Vagina (tissue), 2 donors: ENCODE results near the gene LXN. TPM values are rescaled to one million over a fixed set of nuclear protein-coding genes. Genes with fewer than 3 reads are reported as not detected.

Experiments used
- DNase-seq, 2 donors: peaks; one replicate each; pipeline ENCODE4 v3.0.0-alpha.2; 2017; ENCODE audit errors: extremely low spot score in 2 of 2
- H3K27ac ChIP-seq: fragments of 200-600 bp; sonication (generic); one replicate; pipeline ENCODE4 v1.5.1; 2019
- H3K27me3 ChIP-seq: fragments of 200-600 bp; sonication (generic); one replicate; pipeline ENCODE4 v1.5.1; 2019
- H3K36me3 ChIP-seq, 2 donors: fragments of 200-600 bp; sonication (generic); one replicate each; pipeline ENCODE4 v1.5.1; 2017 to 2019
- H3K4me1 ChIP-seq: fragments of 200-600 bp; sonication (generic); one replicate; pipeline ENCODE4 v1.5.1; 2019
- H3K4me3 ChIP-seq, 2 donors: fragments of 200-600 bp; sonication (generic); 1 replicate in 1 of 2; 2 replicates in 1 of 2; pipeline ENCODE4 v1.5.1; 2016 to 2019
- H3K9me3 ChIP-seq: fragments of 200-600 bp; sonication (generic); one replicate; pipeline ENCODE4 v1.5.1; 2019
- POLR2A ChIP-seq, 2 donors: fragments of 450-650 bp; IDR thresholded peaks; one replicate each; pipeline ENCODE4 v1.6.1; 2017; ENCODE audit warnings: antibody characterized with exemption in 2 of 2, mild to moderate bottlenecking in 2 of 2, moderate library complexity in 2 of 2
- POLR2AphosphoS5 ChIP-seq, 2 donors: sonication (generic); formaldehyde crosslinking; IDR thresholded peaks; one replicate each; pipeline ENCODE4 v1.9.0; 2017; ENCODE audit warnings: antibody characterized with exemption in 2 of 2, mild to moderate bottlenecking in 2 of 2, low read depth in 1 of 2; ENCODE audit not compliant: insufficient read depth in 1 of 2
- intact Hi-C: fragments of 100-400 bp; cut with DNase I; formaldehyde crosslinking; loops from one replicate; pipeline ENCODE4 v1.15.1; 2023
- total RNA-seq: library from RNA; depleted of rRNA; stranded (reverse); fragments of >200 nt; gene quantifications from one replicate; pipeline ENCODE4 v1.2.3, GENCODE V29; 2016
- TF ChIP-seq, protein P1 (sequence below), 3 experiments: fragments of 450-650 bp in 2 of 3; fragments of 200-600 bp in 1 of 3; sonication (generic) in 1 of 3; IDR thresholded peaks; one replicate each; pipeline ENCODE4 v1.5.1; 2017 to 2019; ENCODE audit warnings: antibody characterized with exemption in 3 of 3, mild to moderate bottlenecking in 2 of 3, moderate library complexity in 2 of 3

Gene LXN
- total RNA-seq, 1 donor from 2014 or later = 22.6 TPM

DNA sequence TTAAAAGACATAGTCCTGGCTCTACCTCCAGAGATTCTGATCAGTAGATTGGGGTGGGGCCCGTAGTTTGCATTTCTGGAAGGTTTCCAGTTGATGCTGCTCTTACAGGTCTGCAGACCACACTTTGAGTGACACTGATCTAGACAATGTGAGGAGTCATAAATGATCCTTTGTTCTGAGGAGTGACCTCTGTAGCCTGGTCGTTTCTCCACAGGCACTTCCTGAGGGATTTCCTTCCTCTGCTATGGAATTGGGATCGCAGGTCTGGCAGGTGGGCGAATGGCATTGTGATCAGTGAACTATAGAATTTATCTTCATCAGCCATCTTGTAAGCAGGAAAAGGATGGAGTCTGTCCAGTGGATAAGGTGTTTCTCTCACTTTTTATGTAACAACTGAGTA is 22.7 kb downstream of the LXN start:
- Histone ChIP-seq H3K27me3 (no peaks in the 10 kb centered on the region), H3K9me3 (no peaks in the 10 kb centered on the region), H3K27ac (no peak overlapping the region), H3K4me3 (no peak overlapping the region), H3K36me3 (peaks cover 0 to 29% of the 10 kb centered on the region in 2 donors), H3K4me1 (peaks cover 22% of the 10 kb centered on the region)
- no peak for TF ChIP-seq POLR2AphosphoS5 (IDR thresholded peaks at IDR 0.05; ENCODE audit: insufficient read depth in 1 of 2, low read depth in 1 of 2)
- TF ChIP-seq POLR2A (IDR thresholded peaks at IDR 0.05) = no peak
- TF ChIP-seq, protein P1, sequence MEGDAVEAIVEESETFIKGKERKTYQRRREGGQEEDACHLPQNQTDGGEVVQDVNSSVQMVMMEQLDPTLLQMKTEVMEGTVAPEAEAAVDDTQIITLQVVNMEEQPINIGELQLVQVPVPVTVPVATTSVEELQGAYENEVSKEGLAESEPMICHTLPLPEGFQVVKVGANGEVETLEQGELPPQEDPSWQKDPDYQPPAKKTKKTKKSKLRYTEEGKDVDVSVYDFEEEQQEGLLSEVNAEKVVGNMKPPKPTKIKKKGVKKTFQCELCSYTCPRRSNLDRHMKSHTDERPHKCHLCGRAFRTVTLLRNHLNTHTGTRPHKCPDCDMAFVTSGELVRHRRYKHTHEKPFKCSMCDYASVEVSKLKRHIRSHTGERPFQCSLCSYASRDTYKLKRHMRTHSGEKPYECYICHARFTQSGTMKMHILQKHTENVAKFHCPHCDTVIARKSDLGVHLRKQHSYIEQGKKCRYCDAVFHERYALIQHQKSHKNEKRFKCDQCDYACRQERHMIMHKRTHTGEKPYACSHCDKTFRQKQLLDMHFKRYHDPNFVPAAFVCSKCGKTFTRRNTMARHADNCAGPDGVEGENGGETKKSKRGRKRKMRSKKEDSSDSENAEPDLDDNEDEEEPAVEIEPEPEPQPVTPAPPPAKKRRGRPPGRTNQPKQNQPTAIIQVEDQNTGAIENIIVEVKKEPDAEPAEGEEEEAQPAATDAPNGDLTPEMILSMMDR (IDR thresholded peaks at IDR 0.05) = no peak
- no peak for DNase-seq
- intact Hi-C loops = no loop called here

DNA sequence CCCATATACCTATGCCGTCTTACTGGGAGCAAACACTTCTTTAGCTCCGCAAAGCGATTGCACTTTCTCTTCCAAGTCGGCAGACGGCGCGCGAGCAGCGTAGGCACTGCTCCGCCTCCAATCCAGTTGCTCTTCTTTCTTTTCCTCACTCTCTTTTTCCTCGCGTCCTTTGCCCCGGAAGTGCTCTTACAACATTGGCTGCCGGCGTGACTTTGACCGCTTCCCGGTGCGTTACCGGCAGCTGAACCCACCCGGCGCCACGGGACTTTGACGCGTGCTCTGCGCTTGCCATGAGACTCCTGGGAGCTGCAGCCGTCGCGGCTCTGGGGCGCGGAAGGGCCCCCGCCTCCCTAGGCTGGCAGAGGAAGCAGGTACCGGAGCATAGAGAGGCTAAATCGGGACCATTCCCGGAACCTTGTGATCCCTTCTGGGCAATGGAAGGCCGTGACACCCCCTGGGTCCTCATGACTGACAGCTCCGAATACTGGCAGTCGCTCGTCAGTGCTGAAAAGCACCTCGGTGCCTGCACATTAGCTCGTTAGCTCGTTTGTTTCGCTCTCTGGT is 28.0 kb downstream of the LXN start, which contains the start of gene GFM1:
Gene GFM1, plus strand, starts transcription at position 183 of the 564 bp plus-strand sequence. Its CDS starts 108 bp downstream, at position 291.
- peak within 1 kb of the TSS; percentile 70 for H3K27ac ChIP-seq
- peaks cover 22% of the 10 kb centered on the region for H3K4me1 ChIP-seq
- peaks cover 0 to 6% of the 10 kb centered on the region in 2 donors for H3K36me3 ChIP-seq
- peak within 1 kb of the TSS; percentile 63 to 83 for H3K4me3 ChIP-seq
- no peaks in the 10 kb centered on the region for H3K9me3 ChIP-seq
- TF ChIP-seq POLR2A (IDR thresholded peaks at IDR 0.05) (peak in 1 of 2 donors; percentile 11), POLR2AphosphoS5 (IDR thresholded peaks at IDR 0.05; ENCODE audit: insufficient read depth in 1 of 2, low read depth in 1 of 2) (peak; percentile 89 to 96)
- TF ChIP-seq, protein P1 (IDR thresholded peaks at IDR 0.05) = peak; percentile 45 to 96 (median 59)
- DNase-seq = peak in 1 of 2 donors; percentile 93
- H3K27me3 ChIP-seq = no peaks in the 10 kb centered on the region
- intact Hi-C loops = no loop called here

DNA sequence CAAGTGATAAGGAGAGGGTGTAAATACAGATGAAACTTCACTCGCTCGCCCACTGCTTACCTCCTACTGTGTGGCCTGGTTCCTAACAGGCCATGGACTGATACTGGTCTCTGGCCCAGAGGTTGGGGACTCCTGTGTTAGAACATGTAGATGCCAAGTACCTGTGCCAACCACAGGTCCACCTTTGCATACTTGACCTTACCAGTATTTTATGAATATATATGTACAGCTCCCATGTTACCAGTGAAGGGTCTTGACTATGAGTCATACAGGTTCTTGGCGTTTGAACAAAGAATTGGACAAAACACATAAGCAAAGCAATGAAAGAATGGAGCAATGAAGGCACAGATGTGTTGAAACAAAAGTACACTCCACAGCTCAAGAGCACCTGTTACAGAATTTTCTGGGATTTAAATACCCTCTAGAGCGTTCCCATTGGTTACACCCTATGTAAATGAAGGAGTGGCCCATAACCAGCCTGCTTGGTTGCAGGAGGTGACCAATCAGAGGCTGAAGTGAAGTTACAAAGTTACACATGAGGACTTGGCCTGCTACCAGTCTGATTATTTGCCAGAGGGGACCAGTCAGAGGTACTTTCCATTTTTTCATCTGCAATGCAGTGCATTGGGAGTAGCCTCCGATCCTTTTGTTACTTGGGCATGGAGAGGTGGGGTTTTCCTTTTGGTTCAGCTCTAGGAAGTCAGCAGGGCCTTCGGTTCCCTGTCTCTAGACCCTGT is 29.8 kb downstream of the LXN start:
- Histone ChIP-seq H3K4me1 (peaks cover 22% of the 10 kb centered on the region), H3K27ac (no peak overlapping the region), H3K27me3 (no peaks in the 10 kb centered on the region), H3K36me3 (peaks cover 0 to 6% of the 10 kb centered on the region in 2 donors), H3K4me3 (no peak overlapping the region), H3K9me3 (no peaks in the 10 kb centered on the region)
- no peak for DNase-seq
- TF ChIP-seq, protein P1 (IDR thresholded peaks at IDR 0.05) = no peak
- TF ChIP-seq POLR2A (IDR thresholded peaks at IDR 0.05) (no peak), POLR2AphosphoS5 (IDR thresholded peaks at IDR 0.05; ENCODE audit: insufficient read depth in 1 of 2, low read depth in 1 of 2) (no peak)
- intact Hi-C loops = no loop called here

DNA sequence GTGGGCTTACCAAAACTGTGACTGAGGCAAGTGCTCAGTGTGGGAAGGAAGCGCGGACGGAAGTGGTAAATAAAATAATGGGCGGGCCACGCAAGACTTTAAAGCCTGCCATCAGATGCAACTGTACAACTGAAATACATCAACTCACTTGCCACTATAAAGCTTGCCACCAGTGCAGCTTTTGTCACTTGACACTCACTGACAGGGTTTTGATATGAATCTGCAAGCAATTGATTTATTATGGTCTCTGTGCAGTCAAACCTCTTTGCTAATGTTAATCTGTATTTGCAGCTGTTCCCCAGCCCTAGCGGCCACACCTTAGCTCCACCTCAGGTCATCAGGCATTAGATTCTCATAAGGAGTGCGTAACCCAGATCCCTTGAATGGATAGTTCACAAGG is 30.4 kb downstream of the LXN start:
- H3K4me1 ChIP-seq = peaks cover 22% of the 10 kb centered on the region
- H3K36me3 ChIP-seq = no peaks in the 10 kb centered on the region
- no peaks in the 10 kb centered on the region for H3K9me3 ChIP-seq
- intact Hi-C loops = no loop called here
- H3K27ac ChIP-seq = no peak overlapping the region
- no peak overlapping the region for H3K4me3 ChIP-seq
- no peaks in the 10 kb centered on the region for H3K27me3 ChIP-seq
- DNase-seq = no peak
- TF ChIP-seq, protein P1 (IDR thresholded peaks at IDR 0.05) = no peak

DNA sequence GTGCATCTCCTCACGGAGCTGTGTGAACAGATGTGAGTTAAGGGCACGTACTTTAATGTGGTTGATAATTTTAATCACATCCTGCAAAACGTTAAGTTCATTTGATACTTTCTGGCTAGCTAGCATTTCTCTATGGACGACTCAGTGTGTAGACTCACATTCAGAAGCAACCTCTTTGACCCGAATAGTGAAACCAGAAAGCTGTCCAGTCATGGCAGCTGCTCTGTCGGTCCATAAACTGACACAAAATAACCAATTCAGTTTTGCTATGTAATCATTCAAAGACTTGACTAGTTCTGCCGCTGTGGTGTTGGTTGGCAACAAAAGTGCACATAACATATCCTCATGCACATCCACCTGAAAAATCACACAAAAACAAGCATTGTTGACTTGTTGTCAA is 31.8 kb downstream of the LXN start:
- Histone ChIP-seq H3K4me3 (no peak overlapping the region), H3K9me3 (no peaks in the 10 kb centered on the region), H3K27me3 (no peaks in the 10 kb centered on the region), H3K27ac (no peak overlapping the region), H3K4me1 (peaks cover 8% of the 10 kb centered on the region), H3K36me3 (no peaks in the 10 kb centered on the region)
- intact Hi-C loops = no loop called here
- no peak for DNase-seq
- TF ChIP-seq POLR2A (IDR thresholded peaks at IDR 0.05) (no peak), POLR2AphosphoS5 (IDR thresholded peaks at IDR 0.05; ENCODE audit: insufficient read depth in 1 of 2, low read depth in 1 of 2) (no peak)
- TF ChIP-seq, protein P1 (IDR thresholded peaks at IDR 0.05) = no peak
